SK-N-SH treated with all-trans-retinoic acid at 6 μM for 48 hours (cell line): Measurements from ENCODE around the gene PRUNE2.

Experiments used
- BACH2 ChIP-seq: fragments of 250-450 bp; sonication (Bioruptor Pico); IDR thresholded peaks from 2 replicates; pipeline ENCODE4 v1.9.0; 2021; ENCODE audit warnings: mild to moderate bottlenecking, borderline replicate concordance
- CSDC2 ChIP-seq: fragments of 250-450 bp; sonication (Bioruptor Pico); IDR thresholded peaks from 2 replicates; pipeline ENCODE4 v1.5.0; 2020; ENCODE audit warnings: mild to moderate bottlenecking, moderate library complexity
- ESRRG ChIP-seq: fragments of 250-450 bp; sonication (Bioruptor Pico); IDR thresholded peaks from 2 replicates; pipeline ENCODE4 v1.6.1; 2021; ENCODE audit warnings: mild to moderate bottlenecking
- OSR1 ChIP-seq: fragments of 250-450 bp; sonication (Bioruptor Pico); IDR thresholded peaks from 2 replicates; pipeline ENCODE4 v1.8.0; 2022; ENCODE audit warnings: moderate library complexity, mild to moderate bottlenecking, inconsistent platforms
- RARB ChIP-seq: fragments of 250-450 bp; sonication (Bioruptor Pico); IDR thresholded peaks from 2 replicates; pipeline ENCODE4 v1.8.0; 2021; ENCODE audit warnings: mild to moderate bottlenecking, moderate library complexity
- TSHZ2 ChIP-seq: fragments of 250-450 bp; sonication (Bioruptor Pico); IDR thresholded peaks from 2 replicates; pipeline ENCODE4 v1.5.0; 2020; ENCODE audit warnings: mild to moderate bottlenecking, moderate library complexity
- ZC3H10 ChIP-seq: fragments of 250-450 bp; sonication (Bioruptor Pico); IDR thresholded peaks from 2 replicates; pipeline ENCODE4 v1.5.1; 2021; ENCODE audit warnings: mild to moderate bottlenecking, moderate library complexity
- ZNF8 ChIP-seq: fragments of 450-650 bp; formaldehyde crosslinking; IDR thresholded peaks from 2 replicates; pipeline ENCODE4 v1.5.0; 2020; ENCODE audit warnings: mild to moderate bottlenecking, moderate library complexity

GRCh38 chr9:76662476-76663281 lies 243.2 kb downstream of the PRUNE2 start:
- TF ChIP-seq ESRRG (CRISPR knock-in tag) (no peak), BACH2 (CRISPR knock-in tag) (no peak), TSHZ2 (CRISPR knock-in tag) (no peak), RARB (CRISPR knock-in tag) (no peak), OSR1 (CRISPR knock-in tag) (no peak), CSDC2 (CRISPR knock-in tag) (no peak), ZC3H10 (CRISPR knock-in tag) (no peak), ZNF8 (CRISPR knock-in tag) (no peak)
